GM23248 (cell line): ENCODE results near the gene IFFO2.

Experiments
- EZH2 ChIP-seq: fragments of 200-600 bp; sonication (generic); IDR thresholded peaks from 2 replicates; pipeline ENCODE4 v1.6.1; 2018; ENCODE audit warnings: antibody characterized with exemption, mild to moderate bottlenecking; ENCODE audit not compliant: insufficient read depth, poor library complexity, severe bottlenecking
- EZH2phosphoT487 ChIP-seq: fragments of 200-600 bp; sonication (generic); IDR thresholded peaks from 2 replicates; pipeline ENCODE4 v1.6.1; 2018; ENCODE audit warnings: antibody characterized with exemption, moderate library complexity, mild to moderate bottlenecking, low read depth; ENCODE audit not compliant: insufficient read depth

- no peak for TF ChIP-seq EZH2phosphoT487
- no peak for TF ChIP-seq EZH2
Measured at GRCh38 chr1:18858070-18858688, 98.3 kb downstream of the IFFO2 start.
